Activated T-cell treated with anti-CD3 and anti-CD28 coated beads for 48 hours (primary cell): ENCODE data around the gene AP1S2.

Source experiments
- DNase-seq: peaks from one replicate; pipeline ENCODE4 v3.0.0-alpha.2; 2020; ENCODE audit warnings: low read depth

Gene AP1S2

DNA sequence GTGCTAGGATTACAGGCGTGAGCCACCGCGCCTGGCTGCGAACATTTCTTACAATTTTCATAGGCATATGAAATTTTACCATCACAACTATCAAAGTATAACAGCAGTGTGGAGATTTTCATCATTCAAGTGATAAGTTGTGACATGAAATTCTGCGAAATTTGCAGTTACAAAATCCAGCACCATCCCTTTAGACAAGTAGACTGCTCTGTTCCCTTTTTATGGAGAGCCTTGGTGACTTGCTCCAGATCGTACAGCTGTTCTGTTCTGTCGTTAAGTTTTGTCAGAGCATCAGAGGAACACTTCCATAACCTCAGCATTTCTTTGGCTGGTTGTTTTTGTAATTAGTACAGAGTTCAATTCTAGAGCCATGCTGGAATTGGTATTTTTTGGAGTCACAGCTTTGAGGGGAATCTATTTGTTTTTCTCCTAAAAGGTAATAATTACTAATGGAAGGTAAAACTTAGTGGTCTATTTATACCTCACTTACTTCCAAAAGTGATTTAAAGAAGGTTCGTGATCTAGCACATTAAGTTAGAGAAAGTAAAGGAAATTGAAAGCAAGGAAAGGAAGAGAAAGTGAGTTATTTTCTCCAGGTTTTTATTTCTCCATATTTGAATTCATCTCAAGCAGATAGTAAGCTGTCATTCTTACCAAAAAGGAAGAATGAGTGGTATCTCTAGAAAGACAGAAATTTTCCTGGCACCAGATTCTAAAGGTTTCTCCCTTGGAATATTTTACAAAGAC lies 42.2 kb downstream of the AP1S2 start:
- DNase-seq = no peak

GRCh38 chrX:15808254-15808653 lies 46.4 kb downstream of the AP1S2 start:
- DNase-seq = no peak

GRCh38 chrX:15804563-15804962 lies 50.0 kb downstream of the AP1S2 start:
- no peak for DNase-seq

DNA sequence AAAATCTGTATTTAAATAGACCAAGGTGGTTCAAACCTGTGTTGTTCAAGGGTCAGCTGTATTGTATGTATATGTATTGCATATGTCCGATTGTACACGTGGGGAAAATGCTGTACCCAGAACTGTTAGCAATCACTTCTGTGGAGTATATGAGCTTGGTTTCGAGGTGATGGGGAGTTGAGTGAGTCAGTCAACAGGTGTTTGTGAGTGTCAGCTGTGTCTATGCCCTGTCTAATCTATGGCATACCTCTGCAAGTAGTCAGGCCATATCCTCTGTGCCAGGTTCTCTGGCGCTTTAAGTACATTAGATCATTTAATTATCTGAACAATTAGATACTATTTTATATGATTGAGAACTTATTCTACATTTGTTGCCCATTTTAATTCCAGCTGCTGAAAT lies 56.9 kb downstream of the AP1S2 start:
- DNase-seq = no peak

GRCh38 chrX:15790769-15791290 lies 63.8 kb downstream of the AP1S2 start:
- DNase-seq = no peak

DNA sequence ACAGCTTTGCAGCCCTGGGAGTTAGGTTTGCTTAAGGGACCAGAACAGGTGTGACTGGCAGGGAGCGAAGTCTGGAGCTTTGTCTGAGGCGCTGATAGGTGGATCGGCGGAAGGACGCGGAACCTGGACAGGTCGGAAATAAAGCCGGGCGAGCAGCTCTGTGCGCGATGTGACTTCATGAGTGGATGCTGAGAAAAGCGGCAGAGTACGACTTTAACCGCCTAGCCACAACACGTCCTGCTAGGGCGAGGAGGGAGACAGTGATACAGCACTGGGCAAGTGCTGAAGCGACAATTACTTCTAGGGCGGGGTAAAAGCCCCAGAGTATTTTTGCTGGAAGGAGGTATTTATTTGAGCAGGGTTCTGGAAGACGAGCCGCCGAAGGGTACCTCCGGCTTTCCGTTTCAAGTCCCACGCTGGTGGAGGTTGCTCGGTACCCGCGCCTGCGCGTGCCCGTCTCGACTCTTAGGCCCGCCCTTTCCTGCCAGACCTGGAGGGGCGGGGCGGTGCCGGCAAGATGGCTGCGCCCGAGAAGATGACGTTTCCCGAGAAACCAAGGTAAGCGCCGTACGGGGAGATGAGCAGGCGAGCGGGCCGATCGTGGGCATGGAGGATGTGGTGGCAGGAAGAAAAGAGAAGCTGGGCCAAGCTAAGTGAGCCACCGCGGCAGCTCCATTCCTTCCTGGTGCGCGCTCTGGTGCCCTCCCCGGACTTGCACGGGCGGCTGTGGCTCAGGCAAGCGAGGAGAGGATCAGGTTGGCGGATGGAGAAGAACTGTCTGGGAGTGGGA lies 64.4 kb downstream of the AP1S2 start, which contains the start of gene ZRSR2:
ZRSR2 (plus strand) TSS at position 506 of the 790 bp plus-strand sequence; CDS start at position 518, 12 bp downstream.
- DNase-seq = peak; percentile 83

DNA sequence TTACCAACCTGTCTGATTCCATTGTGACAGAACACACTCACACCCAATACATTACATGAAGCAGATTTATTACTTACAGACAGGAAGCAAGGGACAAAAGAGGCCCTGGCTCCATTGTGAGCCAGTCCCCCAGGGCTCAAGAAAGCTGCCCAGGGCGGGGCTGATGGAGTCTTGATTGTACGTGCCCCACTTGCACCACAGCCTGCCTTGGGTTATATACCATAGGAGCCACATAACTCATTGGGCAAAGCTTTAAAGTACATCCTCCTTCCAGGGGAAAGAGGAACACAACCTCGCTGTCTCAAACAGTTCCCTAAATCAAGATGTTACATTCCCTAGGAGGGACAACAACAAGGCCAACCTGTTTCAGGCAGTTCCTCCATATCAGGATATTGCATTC lies 67.7 kb downstream of the AP1S2 start:
- no peak for DNase-seq

DNA sequence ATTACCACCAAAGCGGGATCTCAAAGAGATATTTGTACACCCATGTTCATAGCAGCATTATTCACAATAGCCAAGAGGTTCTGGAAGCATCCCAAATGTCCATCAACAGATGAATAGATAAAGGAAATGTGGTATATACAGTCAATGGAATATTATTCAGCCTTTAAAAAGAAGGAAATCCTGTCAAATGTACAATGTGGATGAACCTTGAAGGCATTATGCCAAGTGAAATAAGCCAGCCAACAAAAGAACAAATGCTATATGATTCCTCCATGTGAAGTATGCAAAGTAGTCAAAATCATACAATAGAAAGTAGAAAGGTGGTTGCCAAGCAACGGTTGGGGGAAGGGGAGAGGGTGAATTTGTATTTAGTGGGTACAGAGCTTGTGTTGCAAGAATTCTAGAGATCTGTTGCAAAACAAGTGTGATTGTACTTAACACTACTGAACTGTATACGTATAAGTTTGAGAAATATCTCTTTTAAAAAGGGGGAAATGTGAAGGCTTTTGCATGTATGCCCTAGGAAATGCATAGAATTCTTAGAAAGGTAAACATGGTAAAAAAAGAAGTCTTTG lies 69.3 kb downstream of the AP1S2 start:
- no peak for DNase-seq

- no peak for DNase-seq
Measured at GRCh38 chrX:15781961-15782699, 72.5 kb downstream of the AP1S2 start.
